Caco-2 (cell line): Measurements from ENCODE around the gene RASGRP3. TPM values are rescaled to one million over a fixed set of nuclear protein-coding genes. Genes with fewer than 3 reads are reported as not detected.
"Not testable (repeated sequence)": the region's sequence is repeated elsewhere in the genome, so short reads cannot be mapped to it uniquely, and the experiment has no call there.

ENCODE experiments used
- BruUV-seq: library from RNA; stranded (reverse); fragments of 400-500 nt; replicated peaks from 2 replicates; lab custom pipeline; 2021; lab: Mats Ljungman, UMichigan
- CTCF ChIA-PET: fragments of 300-600 bp; sonication (Branson Sonifier 250); formaldehyde crosslinking; loops from one replicate; lab custom pipeline; 2022; ENCODE audit warnings: antibody characterized with exemption; lab: Charles Lee
- POLR2A ChIA-PET: fragments of 300-600 bp; sonication (Branson Sonifier 250); formaldehyde crosslinking; loops from one replicate; lab custom pipeline; 2022; ENCODE audit warnings: antibody characterized with exemption; lab: Charles Lee
- DNase-seq, 2 experiments: peaks; one replicate each; pipeline versions ENCODE4 v3.0.0 to v3.0.0-alpha.2; 2020 to 2022
- H3K27me3 ChIP-seq: replicated peaks from 2 replicates; pipeline ENCODE4 v1.6.0; 2011; ENCODE audit warnings: low read length; ENCODE audit not compliant: control insufficient read depth, insufficient read depth
- H3K36me3 ChIP-seq: 2 replicates; pipeline ENCODE4 v1.5.1; 2011; ENCODE audit warnings: low read length; ENCODE audit not compliant: control insufficient read depth, insufficient read depth
- H3K4me1 ChIP-seq: fragments of 250-450 bp; sonication (Bioruptor Pico); 2 replicates; pipeline ENCODE4 v1.5.1; 2020; ENCODE audit warnings: mild to moderate bottlenecking
- H3K4me3 ChIP-seq: 2 replicates; pipeline ENCODE4 v1.5.1; 2011; ENCODE audit warnings: low read depth, mild to moderate bottlenecking, control low read depth, low read length
- H3K9me3 ChIP-seq: fragments of 250-450 bp; sonication (Bioruptor Pico); 2 replicates; pipeline ENCODE4 v1.5.1; 2020; ENCODE audit warnings: mild to moderate bottlenecking, moderate library complexity
- H3K27ac Mint-ChIP-seq: one replicate; pipeline ENCODE4 v1.8.0; 2022; ENCODE audit warnings: mixed read lengths; ENCODE audit not compliant: unreplicated experiment
- H3K27me3 Mint-ChIP-seq: one replicate; pipeline ENCODE4 v1.8.0; 2022; ENCODE audit warnings: mixed read lengths; ENCODE audit not compliant: insufficient read depth, unreplicated experiment
- H3K36me3 Mint-ChIP-seq: one replicate; pipeline ENCODE4 v1.8.0; 2022; ENCODE audit warnings: mild to moderate bottlenecking, mixed read lengths; ENCODE audit not compliant: insufficient read depth, unreplicated experiment
- H3K4me1 Mint-ChIP-seq: one replicate; pipeline ENCODE4 v1.8.0; 2022; ENCODE audit warnings: low read depth, mixed read lengths; ENCODE audit not compliant: unreplicated experiment
- H3K4me3 Mint-ChIP-seq: one replicate; pipeline ENCODE4 v1.8.0; 2022; ENCODE audit warnings: mild to moderate bottlenecking, moderate library complexity, mixed read lengths; ENCODE audit not compliant: unreplicated experiment
- H3K9me3 Mint-ChIP-seq: one replicate; pipeline ENCODE4 v1.8.0; 2022; ENCODE audit warnings: mixed read lengths; ENCODE audit not compliant: unreplicated experiment
- intact Hi-C: fragments of 100-400 bp; cut with micrococcal nuclease; formaldehyde crosslinking; loops from one replicate; pipeline ENCODE4 v1.10.0; 2022; ENCODE audit not compliant: unreplicated experiment
- total RNA-seq: library from RNA; stranded (reverse); gene quantifications from 2 replicates; pipeline ENCODE4 v1.2.3, GENCODE V29; 2022
- TF ChIP-seq, protein P1 (sequence below), 2 experiments: fragments of 200-600 bp in 1 of 2; IDR thresholded peaks; 1 replicate in 1 of 2; 2 replicates in 1 of 2; pipeline versions ENCODE4 v1.5.1 to v1.8.0; 2011 to 2022; ENCODE audit warnings: antibody characterized with exemption in 1 of 2, control low read depth in 1 of 2, inconsistent platforms in 1 of 2, low read depth in 1 of 2, low read length in 1 of 2, mild to moderate bottlenecking in 1 of 2, moderate library complexity in 1 of 2; ENCODE audit not compliant: insufficient read depth in 1 of 2, severe bottlenecking in 1 of 2, unreplicated experiment in 1 of 2

Gene RASGRP3
- total RNA-seq, 1 experiment from 2014 or later: 9.2 TPM

DNA sequence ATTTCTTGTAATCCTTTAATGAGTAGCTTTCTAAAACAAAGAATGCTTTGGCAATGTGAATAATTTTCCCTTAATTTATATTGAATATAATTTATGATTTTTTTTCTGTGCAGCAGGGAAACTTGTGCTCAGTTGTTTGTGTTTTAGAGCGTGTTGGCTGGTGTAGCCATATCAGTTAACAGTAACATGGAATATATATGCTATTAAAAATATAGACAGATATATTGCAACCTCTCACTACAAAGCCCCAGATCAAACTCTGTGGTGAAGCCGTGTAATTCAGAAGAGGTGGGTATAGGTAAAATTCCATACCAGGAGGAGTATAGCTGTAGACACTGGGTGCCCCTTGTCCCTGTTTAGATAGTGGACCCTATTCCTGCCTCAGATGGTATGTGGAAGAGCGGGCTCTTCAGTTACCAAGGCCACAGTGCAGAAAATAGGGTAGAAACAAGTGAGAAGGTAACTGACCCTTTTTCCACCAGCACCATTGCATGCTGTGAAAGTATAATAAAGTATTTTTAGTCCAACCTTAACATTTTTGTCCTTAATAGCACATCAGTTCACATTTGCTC, 18.1 kb upstream of the RASGRP3 start:
- Histone ChIP-seq H3K9me3 (no peaks in the 10 kb centered on the region), H3K4me1 (no peaks in the 10 kb centered on the region), H3K27me3 (no peaks in the 10 kb centered on the region), H3K36me3 (no peaks in the 10 kb centered on the region), H3K4me3 (no peak overlapping the region)
- CTCF ChIA-PET: interaction anchor here (1.0 kb wide), 1 partner anchor 17 kb away, joined by 3 read pairs; no protein-coding TSS in a partner anchor
- H3K4me3 Mint-ChIP-seq: no peak overlapping the region
- TF ChIP-seq, protein P1, sequence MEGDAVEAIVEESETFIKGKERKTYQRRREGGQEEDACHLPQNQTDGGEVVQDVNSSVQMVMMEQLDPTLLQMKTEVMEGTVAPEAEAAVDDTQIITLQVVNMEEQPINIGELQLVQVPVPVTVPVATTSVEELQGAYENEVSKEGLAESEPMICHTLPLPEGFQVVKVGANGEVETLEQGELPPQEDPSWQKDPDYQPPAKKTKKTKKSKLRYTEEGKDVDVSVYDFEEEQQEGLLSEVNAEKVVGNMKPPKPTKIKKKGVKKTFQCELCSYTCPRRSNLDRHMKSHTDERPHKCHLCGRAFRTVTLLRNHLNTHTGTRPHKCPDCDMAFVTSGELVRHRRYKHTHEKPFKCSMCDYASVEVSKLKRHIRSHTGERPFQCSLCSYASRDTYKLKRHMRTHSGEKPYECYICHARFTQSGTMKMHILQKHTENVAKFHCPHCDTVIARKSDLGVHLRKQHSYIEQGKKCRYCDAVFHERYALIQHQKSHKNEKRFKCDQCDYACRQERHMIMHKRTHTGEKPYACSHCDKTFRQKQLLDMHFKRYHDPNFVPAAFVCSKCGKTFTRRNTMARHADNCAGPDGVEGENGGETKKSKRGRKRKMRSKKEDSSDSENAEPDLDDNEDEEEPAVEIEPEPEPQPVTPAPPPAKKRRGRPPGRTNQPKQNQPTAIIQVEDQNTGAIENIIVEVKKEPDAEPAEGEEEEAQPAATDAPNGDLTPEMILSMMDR (IDR thresholded peaks at IDR 0.05; ENCODE audit: insufficient read depth in 1 of 2, low read depth in 1 of 2, low read length in 1 of 2, severe bottlenecking in 1 of 2, unreplicated experiment in 1 of 2): no peak
- intact Hi-C loops: no loop called here
- H3K27ac Mint-ChIP-seq: no peak overlapping the region
- H3K9me3 Mint-ChIP-seq: no peaks in the 10 kb centered on the region
- POLR2A ChIA-PET: no interaction called here
- BruUV-seq: no TSS peak
- no peaks in the 10 kb centered on the region for H3K27me3 Mint-ChIP-seq
- peaks cover 8% of the 10 kb centered on the region for H3K4me1 Mint-ChIP-seq
- no peaks in the 10 kb centered on the region for H3K36me3 Mint-ChIP-seq
- DNase-seq: no peak

DNA sequence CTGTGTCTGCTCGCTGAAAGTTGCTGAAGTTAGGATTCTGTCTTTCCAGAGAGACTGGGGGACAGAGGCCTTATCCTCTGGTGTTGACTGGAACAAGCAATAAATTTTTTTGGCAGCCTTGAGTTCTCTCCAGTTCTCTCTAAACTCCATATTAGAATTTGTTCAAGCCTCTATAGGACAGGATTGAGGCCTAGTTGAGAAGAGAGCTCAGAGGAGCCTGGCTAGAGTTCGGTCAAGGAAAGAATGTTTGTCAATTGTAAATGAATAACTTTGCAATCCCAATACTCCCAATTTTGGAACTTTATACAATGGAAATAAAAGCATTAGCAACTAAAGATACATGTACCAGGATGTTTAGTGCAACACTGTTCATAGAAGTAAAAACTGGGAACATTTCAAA, 16.7 kb upstream of the RASGRP3 start:
- Mint-ChIP-seq H3K27me3 (no peaks in the 10 kb centered on the region), H3K27ac (no peak overlapping the region), H3K4me3 (no peak overlapping the region), H3K9me3 (no peaks in the 10 kb centered on the region), H3K36me3 (no peaks in the 10 kb centered on the region), H3K4me1 (peaks cover 9% of the 10 kb centered on the region)
- H3K4me3 ChIP-seq: no peak overlapping the region
- TF ChIP-seq, protein P1 (IDR thresholded peaks at IDR 0.05; ENCODE audit: insufficient read depth in 1 of 2, low read depth in 1 of 2, low read length in 1 of 2, severe bottlenecking in 1 of 2, unreplicated experiment in 1 of 2): no peak
- no TSS peak for BruUV-seq
- ChIA-PET CTCF (interaction anchor here (1.0 kb wide), 1 partner anchor 123 kb away, joined by 3 read pairs; no protein-coding TSS in a partner anchor), POLR2A (no interaction called here)
- no peaks in the 10 kb centered on the region for H3K4me1 ChIP-seq
- H3K27me3 ChIP-seq: no peaks in the 10 kb centered on the region
- no peaks in the 10 kb centered on the region for H3K9me3 ChIP-seq
- H3K36me3 ChIP-seq: no peaks in the 10 kb centered on the region
- intact Hi-C loops: no loop called here
- no peak for DNase-seq

DNA sequence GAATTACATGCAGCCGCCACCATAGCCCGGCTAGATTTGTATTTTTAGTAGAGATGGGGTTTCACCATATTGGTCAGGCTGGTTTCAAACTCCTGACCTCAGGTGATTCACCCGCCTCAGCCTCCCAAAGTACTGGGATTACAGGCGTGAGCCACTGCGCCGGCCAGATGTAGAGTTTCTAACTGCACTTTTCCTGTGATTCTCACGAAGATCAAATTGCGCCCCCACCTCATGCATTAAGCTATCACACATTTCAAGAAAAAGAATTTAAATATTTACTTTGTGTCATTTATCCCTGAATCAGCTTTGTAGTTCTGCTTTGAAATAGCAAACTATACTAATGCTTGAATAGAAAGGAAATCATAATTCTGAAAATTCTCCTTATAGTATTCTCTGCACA, 13.9 kb upstream of the RASGRP3 start:
- H3K27me3 ChIP-seq, H3K9me3 ChIP-seq, BruUV-seq, H3K4me1 Mint-ChIP-seq, H3K36me3 Mint-ChIP-seq, H3K36me3 ChIP-seq, H3K27me3 Mint-ChIP-seq, H3K27ac Mint-ChIP-seq, H3K4me3 ChIP-seq, H3K4me3 Mint-ChIP-seq, H3K4me1 ChIP-seq, H3K9me3 Mint-ChIP-seq, intact Hi-C loops, POLR2A ChIA-PET, DNase-seq: not testable (repeated sequence)
- CTCF ChIA-PET: interaction anchor here (0.7 kb wide), 1 partner anchor 49 kb away, joined by 4 read pairs; no protein-coding TSS in a partner anchor
